HepG2 (cell line): Measurements from ENCODE around the gene ACE. TPM values are rescaled to one million over a fixed set of nuclear protein-coding genes. Genes with fewer than 3 reads are reported as not detected.

Source experiments
- ATAC-seq: fragments of 200-7000 bp; cut with Tn5 transposase; 3 replicates; pipeline ENCODE4 v1.9.1; 2020; ENCODE audit warnings: mild to moderate bottlenecking, moderate library complexity
- BruUV-seq: library from RNA; stranded (reverse); fragments of 400-500 nt; replicated peaks from 2 replicates; lab custom pipeline; 2021; lab: Mats Ljungman, UMichigan
- CTCF ChIA-PET: fragments of 300-600 bp; formaldehyde crosslinking; extraction: SDS; loops from one replicate; lab custom pipeline; 2021; ENCODE audit warnings: low total read pairs, inconsistent platforms, low intra/inter-chr PET ratio; lab: Yijun Ruan, JAX
- POLR2A ChIA-PET: fragments of 350-600 bp; sonication (Branson Sonifier 250); formaldehyde crosslinking; loops from one replicate; lab custom pipeline; 2020; ENCODE audit warnings: antibody characterized with exemption, inconsistent platforms; lab: Yijun Ruan, JAX
- DNase-seq: peaks from one replicate; pipeline ENCODE4 v3.0.0-alpha.2; 2015; ENCODE audit warnings: low spot score
- FAIRE-seq: peaks from 3 replicates; lab custom pipeline; 2011; peaks lifted over from hg19 to GRCh38; lab: Jason Lieb, UNC
- H2AFZ ChIP-seq: one replicate; pipeline ENCODE4 v1.6.1; 2011; ENCODE audit warnings: low read length, inconsistent platforms
- H3K27ac ChIP-seq: fragments of 300-600 bp; 3 replicates; pipeline ENCODE4 v1.8.0; 2011; ENCODE audit warnings: mixed run types, mild to moderate bottlenecking, mixed read lengths, low read length, inconsistent platforms; ENCODE audit not compliant: insufficient read depth; ENCODE audit errors: extremely low read length
- H3K27me3 ChIP-seq, 2 experiments: fragments of 200-600 bp in 1 of 2; 2 replicates in 1 of 2; 3 replicates in 1 of 2; pipeline versions ENCODE4 v1.6.0 to v1.8.0; 2011; ENCODE audit warnings: low read length in 2 of 2, mild to moderate bottlenecking in 2 of 2, moderate library complexity in 2 of 2, inconsistent platforms in 1 of 2; ENCODE audit not compliant: insufficient read depth in 2 of 2, control insufficient read depth in 1 of 2
- H3K36me3 ChIP-seq, 2 experiments: fragments of 200-600 bp in 1 of 2; replicated peaks in 1 of 2; 2 replicates in 1 of 2; 3 replicates in 1 of 2; pipeline versions ENCODE4 v1.5.1 to v1.8.0; 2011; ENCODE audit warnings: low read length in 2 of 2, inconsistent platforms in 1 of 2; ENCODE audit not compliant: insufficient read depth in 2 of 2, control insufficient read depth in 1 of 2
- H3K4me1 ChIP-seq: 2 replicates; pipeline ENCODE4 v1.5.1; 2012; ENCODE audit warnings: low read length, inconsistent platforms; ENCODE audit not compliant: insufficient read depth
- H3K4me2 ChIP-seq: 2 replicates; pipeline ENCODE4 v1.6.0; 2011; ENCODE audit warnings: low read depth, low read length, inconsistent platforms
- H3K4me3 ChIP-seq, 3 experiments: fragments of 200-600 bp in 1 of 3; sonication (generic), shearing (Covaris generic) in 1 of 3; replicated peaks in 1 of 3; 2 replicates each; pipeline ENCODE4 v1.5.1; 2011 to 2016; ENCODE audit warnings: low read length in 3 of 3, inconsistent platforms in 2 of 3, low read depth in 2 of 3, mild to moderate bottlenecking in 2 of 3, control low read depth in 1 of 3, mixed read lengths in 1 of 3; ENCODE audit not compliant: insufficient read depth in 1 of 3
- H3K79me2 ChIP-seq: one replicate; pipeline ENCODE4 v1.6.1; 2011; ENCODE audit warnings: low read length, inconsistent platforms; ENCODE audit not compliant: insufficient read depth
- H3K9ac ChIP-seq: 2 replicates; pipeline ENCODE4 v1.6.0; 2011; ENCODE audit warnings: mild to moderate bottlenecking, low read depth, low read length, inconsistent platforms; ENCODE audit not compliant: insufficient read depth
- H3K9me3 ChIP-seq: 2 replicates; pipeline ENCODE4 v1.5.1; 2012; ENCODE audit warnings: mild to moderate bottlenecking, low read length
- H4K20me1 ChIP-seq: 2 replicates; pipeline ENCODE4 v1.6.0; 2011; ENCODE audit warnings: inconsistent platforms, mild to moderate bottlenecking, low read length, moderate library complexity; ENCODE audit not compliant: insufficient read depth
- BORCS8-MEF2B ChIP-seq: sonication (generic); formaldehyde crosslinking; IDR thresholded peaks from 2 replicates; pipeline ENCODE4 v1.8.0; 2022; ENCODE audit warnings: mild to moderate bottlenecking, missing genetic modification reagents
- DMTF1 ChIP-seq: sonication (generic); formaldehyde crosslinking; IDR thresholded peaks from 2 replicates; pipeline ENCODE4 v1.4.0; 2020; ENCODE audit warnings: mild to moderate bottlenecking, missing genetic modification reagents
- HIC2 ChIP-seq: sonication (generic); formaldehyde crosslinking; IDR thresholded peaks from 2 replicates; pipeline ENCODE4 v1.9.0; 2022; ENCODE audit warnings: low read depth, missing genetic modification reagents
- HNRNPL ChIP-seq: fragments of 200-400 bp; formaldehyde crosslinking; IDR thresholded peaks from 2 replicates; pipeline ENCODE4 v1.6.1; 2017; ENCODE audit warnings: mild to moderate bottlenecking, low read depth, low read length
- RARG ChIP-seq: sonication (generic); formaldehyde crosslinking; IDR thresholded peaks from 2 replicates; pipeline ENCODE4 v1.4.0; 2020; ENCODE audit warnings: low read depth, mild to moderate bottlenecking, missing genetic modification reagents
- SALL2 ChIP-seq: sonication (generic); formaldehyde crosslinking; IDR thresholded peaks from 2 replicates; pipeline ENCODE4 v1.8.1; 2023; ENCODE audit warnings: mild to moderate bottlenecking, missing genetic modification reagents, inconsistent platforms
- SP5 ChIP-seq: IDR thresholded peaks from 2 replicates; pipeline ENCODE4 v1.6.1; 2016; ENCODE audit warnings: low read depth, borderline replicate concordance
- WGBS: methylation state at CpG from one replicate; pipeline ENCODE4 v1.1.6; 2017; ENCODE audit warnings: low lambda C conversion rate; 5-methylcytosine and 5-hydroxymethylcytosine counted together
- in situ Hi-C: cut with HindIII; loops from 2 replicates; pipeline ENCODE4 v1.10.0; 2017; ENCODE audit warnings: low pct_unique_long_range_greater_than_20kb; ENCODE audit not compliant: extremely low pct_ligation_motif_present
- intact Hi-C: fragments of 100-400 bp; cut with micrococcal nuclease; formaldehyde crosslinking; loops from one replicate; pipeline ENCODE4 v1.10.0; 2022; ENCODE audit not compliant: unreplicated experiment
- polyA plus RNA-seq, 8 experiments: library from polyadenylated mRNA; depleted of rRNA in 3 of 8; stranded (reverse) in 7 of 8; unstranded in 1 of 8; fragments of >200 nt; fragmentation: Illumina TruSeq in 4 of 8; extraction: Trizol in 4 of 8; gene quantifications; 2 replicates each; pipeline versions ENCODE4 v1.2.1 to v1.2.3, GENCODE V29; 2011 to 2016; ENCODE audit warnings: low read depth in 4 of 8, missing spikeins in 1 of 8, mixed read lengths in 1 of 8; ENCODE audit not compliant: insufficient read depth in 1 of 8
- total RNA-seq, 5 experiments: library from RNA; depleted of rRNA; stranded (reverse); fragments of >200 nt; fragmentation: Illumina TruSeq; extraction: Trizol; gene quantifications; 2 replicates each; pipeline ENCODE4 v1.2.3, GENCODE V29; 2016; ENCODE audit warnings: low read depth in 1 of 5

ACE gene
- total and polyA plus RNA-seq, 2 of the 13 experiments (the other 11 are each of a cell fraction or from before 2014, with no cell fraction given), result 0.08 to 0.13 TPM

DNA sequence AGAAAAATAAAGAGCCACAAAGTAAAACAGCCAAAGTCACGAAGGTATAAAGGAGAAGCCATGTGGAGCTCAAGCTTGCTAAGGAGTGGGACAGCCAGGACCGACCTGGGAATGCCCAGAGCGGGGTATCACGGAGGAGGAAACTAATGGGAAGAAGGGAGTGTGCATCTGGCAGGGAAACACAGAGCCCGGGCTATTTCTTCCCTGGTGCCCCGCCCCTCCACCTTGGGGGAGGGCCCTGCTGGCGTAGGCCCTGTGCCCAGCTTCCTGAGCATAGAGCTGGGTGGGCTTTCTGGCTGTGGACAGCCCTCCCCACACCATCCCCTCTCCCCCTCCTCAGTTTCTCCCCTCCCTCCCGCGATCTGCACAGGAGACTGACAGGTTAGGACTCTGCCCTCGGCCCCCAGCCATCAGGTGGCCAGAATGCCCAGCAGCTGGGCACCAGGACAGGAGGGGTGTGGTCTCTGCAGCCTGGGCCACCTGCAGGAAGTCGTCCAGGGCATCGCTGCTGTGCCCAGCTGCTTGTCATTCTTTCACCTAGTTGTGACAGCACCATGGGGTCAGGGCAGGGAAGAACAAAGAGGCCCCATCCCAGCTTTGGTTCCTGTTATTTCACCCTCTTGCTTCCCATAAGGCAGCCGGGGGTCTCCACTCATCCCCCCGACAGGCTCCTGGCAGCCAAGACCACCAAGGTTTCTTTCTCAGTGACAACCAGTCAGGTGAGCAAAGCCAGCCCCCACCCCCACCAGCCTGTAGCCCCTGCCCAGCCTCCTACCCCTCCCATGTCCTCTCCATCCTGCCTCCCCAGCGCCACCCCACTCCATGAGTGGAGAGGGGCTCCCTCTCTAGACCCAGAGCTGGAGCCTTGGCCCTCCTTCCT lies 66.3 kb downstream of the ACE start:
- Histone ChIP-seq H3K9me3 (no peaks in the 10 kb centered on the region), H4K20me1 (no peaks in the 10 kb centered on the region), H3K36me3 (no peaks in the 10 kb centered on the region), H3K4me2 (peak overlapping the region; percentile 14; the same call in 1 of the 2 replicates), H3K27me3 (peaks cover 14 to 46% of the 10 kb centered on the region in 2 experiments), H3K9ac (no peak overlapping the region), H3K27ac (no peak overlapping the region), H3K79me2 (no peaks in the 10 kb centered on the region), H3K4me3 (no peak overlapping the region; a peak in 1 of 6 replicates), H2AFZ (no peak overlapping the region), H3K4me1 (peaks cover 78% of the 10 kb centered on the region)
- in situ Hi-C loops (no loop called here), intact Hi-C loops (no loop called here)
- no peak for ATAC-seq
- no peak for FAIRE-seq
- 24% methylated on average over 13 of the region's 15 CpGs for WGBS
- ChIA-PET POLR2A (interaction anchor here (0.7 to 1.1 kb wide), 2 partner anchors 8 to 13 kb away, joined by 4 read pairs; no protein-coding TSS in a partner anchor), CTCF (no interaction called here)
- TF ChIP-seq RARG (CRISPR knock-in tag) (no peak), HNRNPL (0 out of 2 replicates have a peak, but pooled peaks have one; percentile 51), SALL2 (CRISPR knock-in tag) (no peak), HIC2 (CRISPR knock-in tag) (peak; percentile 52; the same call in 1 of the 2 replicates), BORCS8-MEF2B (CRISPR knock-in tag) (0 out of 2 replicates have a peak, but pooled peaks have one; percentile 3), DMTF1 (CRISPR knock-in tag) (no peak), SP5 (CRISPR knock-in tag) (0 out of 2 replicates have a peak, but pooled peaks have one; percentile 28)
- DNase-seq, result no peak
- BruUV-seq, result no TSS peak
